COLO668 (cell line): ENCODE measurements around the gene NOXA1.

Experiments
- DNase-seq: peaks from one replicate; lab custom pipeline; 2025; ENCODE audit not compliant: unreplicated experiment; lab: John Stamatoyannopoulos, UW

The NOXA1 gene

DNA sequence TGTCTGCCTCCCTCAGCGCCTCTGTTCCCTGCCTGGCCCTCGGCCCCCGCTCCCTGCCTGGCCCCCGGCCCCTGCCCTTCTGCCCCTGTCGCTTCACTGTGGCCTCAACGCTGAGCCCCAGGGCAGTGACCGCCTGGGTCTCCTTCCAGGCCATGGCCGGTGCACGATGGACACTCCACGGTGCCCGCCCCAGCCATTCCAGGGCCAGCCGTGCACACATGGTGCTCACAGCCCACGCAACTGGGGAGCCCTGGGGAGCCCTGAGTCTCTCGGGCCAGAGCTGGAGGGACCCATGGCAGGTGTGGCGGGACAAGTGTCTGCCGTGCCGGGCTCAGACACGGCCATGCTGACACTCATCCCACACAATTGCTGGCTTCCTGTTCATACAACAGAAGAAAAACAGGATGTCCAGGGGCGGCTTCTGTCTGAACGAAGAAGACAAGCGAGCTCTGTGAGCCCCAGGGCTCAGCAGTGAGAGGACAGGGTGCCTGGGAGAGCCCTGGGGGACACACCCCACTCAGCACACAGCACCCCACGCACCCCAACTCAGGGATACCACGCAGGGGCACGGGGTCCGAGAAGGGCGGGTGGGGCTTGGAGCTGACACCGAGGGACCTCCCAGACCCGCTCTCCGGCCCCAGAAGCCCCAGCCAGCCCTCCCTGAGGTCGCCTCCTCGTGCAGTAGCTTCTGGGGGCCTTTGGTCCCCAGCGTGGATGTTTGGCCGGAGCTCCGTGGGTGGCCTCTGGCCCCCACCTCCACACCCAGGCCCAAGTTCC lies 35.9 kb upstream of the NOXA1 start:
- peak; percentile 31 for DNase-seq

DNA sequence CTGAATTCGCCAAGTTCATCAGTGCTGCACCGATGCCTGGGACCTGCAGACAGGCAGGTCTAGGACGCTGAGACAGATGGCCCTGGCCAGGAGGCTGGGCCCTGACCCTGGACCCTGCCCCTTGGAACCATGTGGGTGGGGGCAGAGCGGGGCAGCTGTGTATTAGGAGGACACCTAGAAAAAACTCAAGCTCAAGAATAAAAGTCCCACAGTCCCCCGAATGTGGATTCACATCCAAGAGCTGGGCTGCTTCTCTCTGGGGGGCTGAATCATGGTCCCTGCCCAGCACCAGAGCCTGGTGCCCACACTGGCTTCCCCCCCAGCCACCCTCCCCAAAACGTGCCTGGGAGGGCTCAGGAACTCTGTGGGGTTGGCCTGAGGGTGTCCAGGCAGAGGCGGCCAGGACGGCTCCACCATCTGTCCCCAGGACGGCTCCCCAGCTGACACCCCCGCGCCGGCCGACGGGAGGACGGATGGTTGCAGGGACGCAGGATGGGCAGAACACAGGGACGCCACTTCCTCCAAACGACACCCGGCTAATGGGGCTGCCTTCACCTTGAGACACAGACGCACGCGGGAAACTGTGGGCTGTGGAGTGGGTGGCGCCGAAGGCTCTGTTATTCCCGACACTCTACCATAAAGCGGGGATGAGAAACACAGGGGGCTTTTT lies 35.2 kb upstream of the NOXA1 start:
- DNase-seq, result no peak

DNA sequence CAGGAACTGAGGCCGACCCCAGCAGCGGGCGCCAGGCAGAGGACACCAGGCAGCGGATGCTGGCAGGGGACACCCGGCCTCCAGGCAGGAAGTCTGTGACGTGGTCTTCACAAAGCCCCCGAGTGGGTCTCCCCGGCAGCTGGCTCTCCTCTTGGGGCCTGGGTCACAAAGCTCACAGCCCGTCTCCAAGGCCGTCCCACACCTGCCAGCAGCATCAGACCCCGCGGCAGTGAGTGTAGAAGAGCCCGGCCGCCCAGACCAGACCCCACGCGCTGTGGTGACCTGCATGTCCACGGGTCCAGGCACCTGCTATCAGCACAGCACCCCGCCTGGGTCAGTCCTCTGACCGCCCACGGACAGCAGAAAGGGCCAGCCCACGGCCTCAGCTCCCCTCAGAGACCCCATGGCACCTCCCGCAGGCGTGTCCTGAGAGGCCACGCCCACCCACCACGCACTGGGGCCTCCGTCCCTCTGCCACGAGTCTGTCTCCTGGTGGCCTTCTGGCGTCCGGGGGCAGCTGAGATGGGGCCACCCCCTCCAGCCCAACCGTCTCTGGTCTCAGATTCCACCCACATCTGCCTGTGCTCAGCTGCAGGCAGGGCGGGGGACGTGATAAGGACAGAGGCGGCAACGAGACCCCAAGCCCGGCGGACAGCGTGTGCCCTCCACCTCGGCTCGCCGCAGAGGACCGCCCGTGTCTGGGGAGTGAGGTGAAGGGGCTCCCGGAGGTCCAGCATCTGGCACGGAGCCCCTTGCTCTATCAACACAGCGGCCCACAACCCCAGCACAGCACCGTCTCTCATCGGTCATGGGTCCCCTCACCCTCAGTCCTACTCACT lies 34.4 kb upstream of the NOXA1 start:
- DNase-seq, result no peak

DNA sequence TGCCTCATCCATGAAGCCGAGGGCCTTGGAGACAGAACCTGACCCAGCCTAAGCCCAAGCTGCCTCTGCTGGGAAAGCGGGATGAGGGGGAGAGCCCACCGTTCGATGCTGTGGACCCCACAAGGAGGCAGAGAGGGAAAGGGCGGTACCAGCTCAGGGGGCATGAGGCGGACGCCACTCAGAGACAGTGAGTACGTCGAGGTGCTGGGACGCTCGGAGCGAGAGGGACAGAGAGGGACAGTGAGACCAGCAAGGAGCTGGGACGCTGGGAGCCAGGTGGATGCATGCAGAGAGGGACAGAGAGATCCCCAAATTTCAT lies 33.8 kb upstream of the NOXA1 start:
- no peak for DNase-seq

DNA sequence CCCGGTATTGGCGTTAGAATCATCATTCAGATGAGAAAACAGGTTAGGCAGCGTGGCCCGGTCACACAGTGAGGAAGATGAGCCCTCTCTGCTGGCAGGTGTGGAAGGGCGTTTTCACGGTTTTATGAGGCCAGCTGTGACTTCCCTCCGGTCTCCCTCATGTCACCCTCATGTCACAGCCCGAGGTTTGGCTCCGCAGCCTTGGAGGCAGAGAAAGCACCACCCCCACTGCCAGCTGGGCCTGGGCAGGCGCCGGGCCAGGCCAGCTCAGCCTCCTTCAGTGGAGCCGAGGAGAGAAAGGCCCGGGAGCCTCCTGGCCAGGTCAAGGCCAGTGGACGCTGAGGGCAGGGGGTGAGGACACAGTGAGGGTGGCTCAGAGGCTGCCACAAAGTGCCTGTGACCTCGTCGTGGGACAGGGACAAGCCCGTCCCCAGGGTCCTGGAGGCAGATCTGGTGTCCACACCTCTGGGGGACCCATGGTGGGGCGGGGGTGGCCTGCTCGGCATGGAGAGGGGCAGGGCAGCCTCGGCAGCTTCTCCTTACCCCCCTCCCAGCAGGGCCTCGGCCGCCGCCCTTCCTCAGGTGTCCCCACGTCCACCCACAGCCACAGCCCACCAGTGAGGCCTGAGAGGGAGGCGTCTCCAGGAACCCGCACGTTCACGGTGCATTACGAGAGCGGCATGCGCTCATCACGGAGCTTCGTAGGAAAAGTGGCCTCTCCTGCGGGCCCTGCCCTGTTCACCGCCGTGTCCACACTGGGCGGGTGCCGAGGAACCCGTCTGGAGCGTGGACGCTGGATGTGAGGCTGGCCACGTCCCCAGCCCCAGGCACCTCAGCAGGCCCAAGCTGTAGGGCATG lies 32.4 kb upstream of the NOXA1 start:
- DNase-seq, result peak; percentile 90

DNA sequence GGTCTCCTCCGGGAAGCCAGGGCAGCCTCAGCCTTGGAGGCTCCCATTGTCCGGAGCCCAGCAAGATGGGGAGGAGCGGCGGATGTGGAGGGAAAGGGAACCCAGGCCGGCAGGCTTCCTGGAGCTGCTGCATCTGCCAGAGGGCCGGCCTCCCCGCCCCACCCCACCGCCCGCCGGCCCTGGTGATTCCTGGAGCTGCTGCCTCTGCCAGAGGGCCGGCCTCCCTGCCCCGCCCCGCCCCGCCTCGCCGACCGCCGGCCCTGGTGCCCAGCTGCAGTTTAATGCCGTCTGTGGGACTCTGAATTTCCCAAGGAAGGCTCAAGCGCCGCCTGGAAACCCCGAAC lies 31.8 kb upstream of the NOXA1 start:
- peak; percentile 6 for DNase-seq

DNA sequence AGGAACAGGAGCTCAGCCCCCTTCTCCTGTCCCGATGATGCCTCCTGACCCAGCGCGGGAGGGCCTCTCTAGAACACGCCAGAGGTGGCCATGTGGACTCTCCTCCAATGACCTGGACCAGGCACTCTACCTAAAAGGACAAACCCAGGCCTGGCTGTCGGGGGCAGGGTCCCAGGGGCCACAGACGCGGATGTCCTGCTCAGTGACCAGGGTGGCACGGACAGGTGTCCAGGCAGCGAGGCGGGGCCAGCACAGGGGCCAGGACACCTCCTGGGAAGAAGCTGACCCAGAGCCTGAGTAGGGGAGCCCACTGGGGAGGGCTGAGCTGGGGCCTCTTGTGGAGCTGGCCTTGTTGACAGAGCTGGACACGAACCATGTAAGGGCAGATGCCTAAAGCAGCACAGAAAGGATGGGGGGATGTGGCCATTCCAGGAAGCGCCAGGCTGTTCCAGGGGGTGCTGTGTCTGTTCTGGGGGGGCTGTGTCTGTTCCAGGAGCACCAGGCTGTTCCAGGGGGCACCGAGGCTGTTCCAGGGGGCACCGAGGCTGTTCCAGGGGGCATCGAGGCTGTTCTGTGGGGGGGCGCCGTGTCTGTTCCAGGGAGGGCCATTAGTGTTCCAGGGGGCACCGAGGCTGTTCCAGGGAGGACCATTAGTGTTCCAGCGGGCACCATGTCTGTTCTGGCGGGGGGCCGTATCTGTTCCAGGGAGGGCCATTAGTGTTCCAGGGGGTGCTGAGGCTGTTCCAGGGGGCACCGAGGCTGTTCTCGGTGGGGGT lies 30.8 kb upstream of the NOXA1 start:
- no peak for DNase-seq

DNA sequence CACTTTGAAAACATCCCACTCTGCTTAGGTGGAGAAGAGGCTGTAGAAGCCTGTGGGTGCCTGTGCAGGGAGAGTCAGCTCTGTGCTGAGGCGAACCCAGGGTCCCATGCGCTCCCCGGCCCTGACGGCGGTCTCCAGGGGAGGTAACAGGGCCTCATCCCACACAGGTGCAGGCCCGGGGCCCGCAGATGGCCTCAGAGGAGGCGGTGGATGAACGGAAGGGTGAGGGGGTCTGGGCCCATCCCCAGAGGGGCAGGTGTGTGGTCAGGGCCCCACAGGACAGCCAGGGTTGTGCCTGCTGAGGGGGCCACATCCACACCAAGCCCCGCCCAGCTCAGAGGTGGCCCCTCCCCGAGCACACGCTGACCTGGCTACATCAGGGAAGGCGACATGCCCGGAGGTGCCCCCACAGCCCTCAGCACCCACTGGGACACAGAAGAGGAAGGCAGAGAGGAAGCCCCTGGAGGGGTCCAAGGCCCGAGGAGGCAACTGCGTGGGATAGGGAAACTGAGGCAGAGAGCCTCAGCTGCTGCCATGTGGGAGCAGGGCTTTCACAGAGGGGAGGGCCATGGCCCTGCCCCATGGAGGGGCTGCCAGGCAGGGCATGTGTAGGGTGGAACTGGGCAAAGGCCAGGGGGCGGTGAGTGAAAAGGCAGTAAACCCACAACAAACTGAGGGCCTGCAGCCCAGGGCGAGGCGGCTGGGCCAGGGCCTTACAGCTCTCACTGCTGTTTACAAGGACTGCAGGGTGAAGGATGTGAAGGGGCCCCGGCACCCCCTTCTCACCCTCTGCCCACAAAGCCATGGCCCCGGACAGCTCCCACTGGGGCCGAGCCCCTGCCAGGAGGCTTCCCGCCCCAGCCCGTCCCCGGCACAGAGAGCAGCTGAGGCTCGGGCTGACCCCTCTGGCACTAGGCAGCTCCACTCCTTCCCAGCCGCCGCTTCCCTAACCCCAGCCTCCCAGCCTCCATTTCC lies 29.7 kb upstream of the NOXA1 start:
- no peak for DNase-seq

DNA sequence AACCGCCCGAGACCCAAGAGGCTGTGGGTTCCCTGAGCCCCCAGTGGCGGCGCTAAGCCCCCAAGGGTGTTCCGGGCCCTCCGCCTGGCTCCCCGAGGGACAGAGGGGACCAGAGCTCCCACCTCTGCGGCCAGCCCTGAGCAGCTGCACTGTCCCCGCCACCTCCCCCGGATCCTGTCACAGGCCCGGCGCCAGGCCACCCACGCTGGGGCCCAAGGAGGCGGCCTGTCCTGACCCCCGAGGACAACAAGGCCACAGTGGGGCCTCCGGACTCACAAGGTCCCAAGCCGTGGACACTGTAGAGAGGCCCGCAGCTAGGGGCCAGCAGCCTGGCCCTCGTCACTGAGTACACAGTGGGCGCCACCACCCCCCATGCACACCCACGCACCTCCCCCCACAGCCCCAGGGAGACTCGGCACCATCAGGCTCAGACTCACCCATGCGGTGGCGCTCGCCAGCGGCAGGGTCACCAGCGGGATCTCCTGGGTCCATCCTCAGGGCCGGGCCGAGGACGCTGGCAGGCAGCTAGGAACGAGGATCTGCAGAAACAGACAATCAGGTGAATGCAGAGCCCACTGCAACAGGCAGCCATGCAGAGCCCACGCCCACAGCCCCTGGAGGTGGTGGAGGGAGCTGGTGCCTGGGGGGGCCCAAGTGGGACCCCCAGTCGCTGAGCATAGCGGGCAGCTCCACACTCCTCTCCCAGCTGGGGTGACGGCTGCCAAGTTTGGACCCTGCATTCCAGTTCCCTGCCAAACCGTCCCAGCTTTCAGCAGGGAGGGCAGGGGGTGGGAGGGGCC lies 28.1 kb upstream of the NOXA1 start:
- DNase-seq, result no peak

DNA sequence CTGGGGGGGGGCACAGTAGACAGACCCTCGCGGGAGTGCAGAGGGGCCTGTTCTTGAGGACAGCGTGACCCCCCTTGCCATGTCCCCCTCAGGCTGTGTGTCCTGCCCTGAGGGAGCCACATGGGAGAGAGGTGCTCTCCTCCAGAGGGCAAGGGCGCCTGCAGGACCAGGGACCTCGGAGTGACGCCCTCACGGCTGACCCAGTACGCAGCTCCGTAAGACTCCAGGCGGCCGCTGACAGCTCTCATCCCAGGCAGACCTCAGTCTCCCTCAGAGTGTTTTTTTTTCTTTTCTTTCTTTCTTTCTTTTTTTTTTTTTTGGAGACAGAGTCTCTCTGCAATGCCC lies 27.6 kb upstream of the NOXA1 start:
- no peak for DNase-seq

DNA sequence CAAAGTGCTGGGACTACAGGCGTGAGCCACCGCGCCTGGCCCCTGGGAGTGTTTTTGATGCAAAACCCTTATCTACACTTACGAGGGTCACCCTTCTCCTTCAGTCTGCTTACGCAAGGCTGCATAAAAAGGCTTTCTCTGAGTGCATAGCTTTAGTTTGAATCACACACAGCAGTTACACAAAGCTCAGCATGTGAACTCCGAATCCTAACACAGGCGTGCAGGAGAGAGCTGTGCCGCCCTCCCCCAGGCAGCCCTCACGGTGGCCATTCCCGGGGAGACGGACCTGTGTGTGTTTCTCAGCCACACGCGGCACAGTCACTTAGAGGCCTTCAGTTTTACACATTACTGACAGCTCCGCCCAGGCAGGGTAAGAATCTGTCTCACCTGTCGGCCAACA lies 27.0 kb upstream of the NOXA1 start:
- DNase-seq, result no peak

DNA sequence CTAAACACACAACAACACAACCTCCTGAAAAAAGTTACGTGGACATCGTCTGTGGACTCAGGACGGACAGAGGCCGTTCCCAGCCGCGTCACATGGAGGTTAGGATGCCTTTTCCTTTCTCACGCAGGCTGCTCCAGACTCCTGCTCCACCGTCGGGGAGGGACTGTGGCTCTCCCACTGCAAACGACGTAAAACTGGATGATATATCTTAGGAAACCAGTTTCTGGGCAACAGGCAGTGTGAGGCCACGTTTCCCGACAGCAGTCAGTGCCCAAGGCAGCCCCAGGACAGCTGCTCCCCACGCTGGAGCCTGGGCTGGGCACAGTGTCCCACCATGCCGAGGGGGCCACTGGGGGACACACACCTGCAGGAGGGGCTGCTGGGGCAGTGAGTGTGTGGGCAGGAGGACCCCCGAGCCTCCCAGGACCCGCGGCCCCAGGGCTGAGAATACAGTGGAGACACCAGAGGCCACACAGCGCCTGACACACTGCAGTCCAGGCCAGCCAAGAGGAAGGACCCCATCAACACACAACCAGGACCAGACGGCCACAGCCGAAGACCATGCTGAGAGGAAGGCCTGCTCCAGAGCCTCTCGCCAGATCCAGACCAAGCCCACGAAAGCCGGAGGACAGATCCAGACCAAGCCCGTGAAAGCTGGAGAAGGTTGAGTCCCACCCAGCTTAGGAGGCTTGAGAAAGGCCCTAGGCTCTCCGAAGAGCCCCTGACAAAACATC lies 26.4 kb upstream of the NOXA1 start:
- no peak for DNase-seq

DNA sequence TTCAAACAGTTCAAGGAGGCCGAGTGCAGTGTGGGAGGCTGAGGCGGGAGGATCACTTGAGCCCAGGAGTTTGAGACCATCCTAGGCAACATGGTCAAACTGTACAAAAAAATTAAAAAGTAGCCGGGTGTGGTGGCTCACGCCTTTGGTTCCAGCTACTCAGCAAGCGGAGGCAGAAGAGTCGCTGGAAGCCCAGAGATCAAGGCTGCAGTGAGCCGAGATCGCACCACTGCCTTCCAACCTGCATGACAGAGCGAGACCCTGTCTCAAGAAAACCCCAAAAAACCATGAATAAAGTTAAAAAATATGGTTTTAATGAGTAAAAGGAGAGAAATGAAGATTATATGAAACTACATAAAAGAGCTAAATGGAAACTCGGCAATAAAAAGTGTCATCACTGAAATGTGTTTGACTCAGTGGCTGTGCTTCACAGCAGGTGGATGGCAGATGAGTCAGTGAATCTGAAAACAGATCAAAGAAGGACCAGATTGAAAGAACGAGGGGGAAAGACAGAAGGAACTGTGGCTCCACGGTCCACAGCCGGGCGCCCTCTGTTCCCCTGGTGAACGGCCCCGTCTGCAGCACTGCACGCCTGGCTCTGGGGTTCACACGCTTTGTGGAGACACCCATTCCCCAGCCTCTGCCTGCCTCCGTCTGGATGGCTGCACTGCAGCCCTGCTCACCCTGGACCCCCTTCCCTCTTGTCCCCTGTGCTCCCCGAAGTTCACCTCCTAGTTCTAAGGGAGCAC lies 25.3 kb upstream of the NOXA1 start:
- no peak for DNase-seq

DNA sequence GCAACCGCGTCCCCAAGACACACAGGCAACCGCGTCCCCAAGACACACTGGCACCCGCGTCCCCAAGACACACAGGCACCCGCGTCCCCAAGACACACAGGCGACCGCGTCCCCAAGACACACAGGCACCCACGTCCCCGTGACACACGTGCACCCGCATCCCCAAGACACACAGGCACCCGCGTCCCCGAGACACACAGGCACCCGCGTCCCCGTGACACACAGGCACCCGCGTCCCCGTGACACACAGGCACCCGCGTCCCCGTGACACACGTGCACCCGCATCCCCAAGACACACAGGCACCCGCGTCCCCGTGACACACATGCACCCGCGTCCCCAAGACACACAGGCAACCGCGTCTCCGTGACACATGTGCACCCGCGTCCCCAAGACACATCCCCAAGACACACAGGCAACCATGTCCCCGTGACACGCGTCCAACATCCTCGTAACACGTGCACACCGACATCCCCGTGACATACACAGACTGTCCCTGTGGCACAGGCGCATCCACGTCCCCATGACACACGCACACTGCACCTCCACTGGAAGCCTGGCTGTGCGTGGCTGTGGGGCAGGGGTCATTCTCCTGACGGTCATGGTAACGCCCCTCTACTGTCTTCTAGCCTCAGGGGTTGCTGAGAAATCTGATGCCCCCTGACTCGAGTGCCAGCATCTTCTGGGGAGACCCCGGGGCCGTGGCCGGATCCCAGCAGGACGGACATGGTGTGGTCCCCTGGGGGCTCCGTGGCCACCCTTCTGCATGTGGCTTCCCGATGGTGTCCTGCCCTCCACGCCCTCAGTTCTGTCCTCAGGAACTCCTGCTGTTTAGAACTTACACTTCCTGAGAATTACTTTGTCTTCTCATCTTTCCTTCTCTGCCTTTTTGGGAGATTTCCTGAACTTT lies 24.4 kb upstream of the NOXA1 start:
- no peak for DNase-seq

DNA sequence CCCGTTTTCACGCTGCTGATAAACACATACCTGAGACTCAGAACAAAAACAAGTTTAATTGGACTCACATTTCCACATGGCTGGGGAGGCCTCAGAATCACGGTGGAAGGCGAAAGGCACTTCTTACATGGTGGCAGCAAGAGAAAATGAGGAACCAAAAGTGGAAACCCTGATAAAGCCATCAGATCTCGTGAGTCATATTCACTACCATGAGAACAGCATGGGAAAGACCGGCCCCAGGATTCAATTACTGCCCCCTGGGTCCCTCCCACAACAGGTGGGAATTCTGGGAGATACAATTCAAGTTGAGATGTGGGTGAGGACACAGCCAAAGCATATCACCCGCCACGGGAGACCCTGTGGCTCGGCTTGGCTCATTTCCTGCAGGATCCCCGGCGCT lies 20.4 kb upstream of the NOXA1 start:
- DNase-seq, result no peak

DNA sequence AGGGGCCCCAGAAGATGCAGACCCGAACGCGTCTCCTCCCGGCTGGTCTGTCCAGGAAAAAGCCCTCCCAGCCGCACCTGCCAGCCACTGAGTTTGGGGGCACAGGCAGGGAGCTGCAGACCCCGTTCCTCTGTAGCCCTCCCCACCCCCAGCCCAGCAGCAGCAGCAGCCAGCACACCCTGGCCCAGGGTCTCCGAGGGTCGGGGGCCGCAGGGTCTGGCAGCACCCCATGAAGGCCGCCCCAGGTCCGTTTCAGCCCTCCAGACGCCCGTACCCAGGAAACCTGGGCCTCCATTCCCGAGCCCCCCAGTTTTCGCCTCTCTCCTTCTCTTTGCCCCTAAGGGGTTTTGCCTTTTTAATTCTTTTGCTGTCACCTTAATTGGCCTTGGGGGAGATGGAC lies 19.9 kb upstream of the NOXA1 start:
- DNase-seq, result no peak
